A549 (cell line): ENCODE results near the gene STX18. TPM values are rescaled to one million over a fixed set of nuclear protein-coding genes. Genes with fewer than 3 reads are reported as not detected.
"Not testable (repeated sequence)": the region's sequence is repeated elsewhere in the genome, so short reads cannot be mapped to it uniquely, and the experiment has no call there.

ENCODE experiments used
- ATAC-seq, 2 experiments: fragments of 200-7000 bp in 1 of 2; fragments of >200 bp in 1 of 2; cut with Nextera tagmentation in 1 of 2; cut with Tn5 transposase in 1 of 2; 3 replicates each; pipeline versions ENCODE4 v1.8.0 to v1.9.1; 2018 to 2020; ENCODE audit warnings: mild to moderate bottlenecking in 1 of 2, moderate library complexity in 1 of 2
- CTCF ChIA-PET: fragments of 300-600 bp; sonication (Branson Sonifier 250); formaldehyde crosslinking; extraction: SDS; loops from one replicate; lab custom pipeline; 2021; ENCODE audit warnings: antibody characterized with exemption, inconsistent platforms; lab: Yijun Ruan, JAX
- POLR2A ChIA-PET: fragments of 350-600 bp; formaldehyde crosslinking; extraction: SDS; loops from one replicate; lab custom pipeline; 2021; ENCODE audit warnings: antibody characterized with exemption, inconsistent platforms; lab: Yijun Ruan, JAX
- DNase-seq, 2 experiments: peaks; one replicate each; pipeline versions ENCODE4 v3.0.0 to v3.0.0-alpha.2; 2011 to 2016; ENCODE audit warnings: low read depth in 1 of 2, low spot score in 1 of 2
- FAIRE-seq: peaks from 2 replicates; lab custom pipeline; 2011; peaks lifted over from hg19 to GRCh38; lab: Jason Lieb, UNC
- H3K27ac ChIP-seq, 2 experiments: fragments of >200 bp; sonication (Bioruptor Twin); formaldehyde crosslinking; 3 replicates each; pipeline ENCODE4 v1.5.1; 2016 to 2017
- H3K4me1 ChIP-seq: fragments of >200 bp; sonication (Bioruptor Twin); formaldehyde crosslinking; 3 replicates; pipeline ENCODE4 v1.6.1; 2016
- H3K4me2 ChIP-seq: fragments of >200 bp; sonication (Bioruptor Twin); formaldehyde crosslinking; 3 replicates; pipeline ENCODE4 v1.6.1; 2016
- H3K4me3 ChIP-seq: fragments of >200 bp; sonication (Bioruptor Twin); formaldehyde crosslinking; 3 replicates; pipeline ENCODE4 v1.5.1; 2016
- H3K9me3 ChIP-seq: fragments of >200 bp; sonication (Bioruptor Twin); formaldehyde crosslinking; 3 replicates; pipeline ENCODE4 v1.6.1; 2016
- ATOH8 ChIP-seq: fragments of 250-450 bp; sonication (Bioruptor Pico); IDR thresholded peaks from 2 replicates; pipeline ENCODE4 v1.5.0; 2020; ENCODE audit warnings: low read depth, mild to moderate bottlenecking, moderate library complexity
- BHLHE40 ChIP-seq: IDR thresholded peaks from 2 replicates; pipeline ENCODE4 v1.6.1; 2012; ENCODE audit warnings: low read depth, low read length, inconsistent platforms
- CBX8 ChIP-seq: fragments of 200-600 bp; sonication (generic); IDR thresholded peaks from 2 replicates; pipeline ENCODE4 v1.6.1; 2016
- CHD4 ChIP-seq: fragments of 200-600 bp; sonication (generic); IDR thresholded peaks from 2 replicates; pipeline ENCODE4 v1.6.1; 2016; ENCODE audit warnings: antibody characterized with exemption, mild to moderate bottlenecking, borderline replicate concordance
- ELK1 ChIP-seq: fragments of 150-350 bp; IDR thresholded peaks from 2 replicates; pipeline ENCODE4 v1.6.1; 2014; ENCODE audit warnings: low read depth, mild to moderate bottlenecking, low read length
- GATA3 ChIP-seq: IDR thresholded peaks from 2 replicates; pipeline ENCODE4 v1.6.1; 2012; ENCODE audit warnings: borderline replicate concordance
- HES2 ChIP-seq: fragments of >200 bp; sonication (Bioruptor Twin); formaldehyde crosslinking; IDR thresholded peaks from 2 replicates; pipeline ENCODE4 v1.6.1; 2016
- HEYL ChIP-seq: fragments of 250-450 bp; sonication (Bioruptor Pico); IDR thresholded peaks from 2 replicates; pipeline ENCODE4 v1.8.0; 2021; ENCODE audit warnings: mild to moderate bottlenecking, moderate library complexity
- HOXB13 ChIP-seq: fragments of 250-450 bp; sonication (Bioruptor Pico); IDR thresholded peaks from 2 replicates; pipeline ENCODE4 v1.5.0; 2020; ENCODE audit warnings: low read depth, mild to moderate bottlenecking, moderate library complexity
- HOXB5 ChIP-seq: fragments of 250-450 bp; sonication (Bioruptor Pico); IDR thresholded peaks from 2 replicates; pipeline ENCODE4 v1.5.0; 2020; ENCODE audit warnings: mild to moderate bottlenecking, moderate library complexity
- KDM5A ChIP-seq: fragments of 200-600 bp; sonication (generic); IDR thresholded peaks from 2 replicates; pipeline ENCODE4 v1.6.1; 2016; ENCODE audit warnings: antibody characterized with exemption, mild to moderate bottlenecking
- MAX ChIP-seq: IDR thresholded peaks from 2 replicates; pipeline ENCODE4 v1.6.1; 2012
- NFE2L2 ChIP-seq: fragments of 150-350 bp; conservative IDR thresholded peaks from 2 replicates; pipeline ENCODE4 v1.6.1; 2014; ENCODE audit warnings: low read length
- NR3C1 ChIP-seq: fragments of >200 bp; sonication (Bioruptor Twin); formaldehyde crosslinking; IDR thresholded peaks from 3 replicates; pipeline ENCODE4 v1.6.1; 2017
- PBX3 ChIP-seq: IDR thresholded peaks from 2 replicates; pipeline ENCODE4 v1.6.1; 2012
- ZNF302 ChIP-seq: fragments of 250-450 bp; sonication (Bioruptor Pico); IDR thresholded peaks from 2 replicates; pipeline ENCODE4 v1.9.0; 2021; ENCODE audit warnings: inconsistent platforms, mild to moderate bottlenecking, moderate library complexity
- WGBS: methylation state at CpG from one replicate; pipeline ENCODE4 v1.1.6; 2017; ENCODE audit errors: missing lambda C conversion rate; 5-methylcytosine and 5-hydroxymethylcytosine counted together
- polyA plus RNA-seq, 4 experiments: library from polyadenylated mRNA; depleted of rRNA in 3 of 4; stranded (reverse); fragments of >200 nt; fragmentation: RNase III in 1 of 4; extraction: RNeasy Plus Mini Kit Qiagen cat#74134 plus additional on column Dnase treatment in 1 of 4; gene quantifications; 2 replicates in 3 of 4; 3 replicates in 1 of 4; pipeline ENCODE4 v1.2.3, GENCODE V29; 2011 to 2017

STX18 gene
- polyA plus RNA-seq, 2 of the 4 experiments (the other 2 are of a cell fraction), result 13.4 to 19.6 TPM

GRCh38 chr4:4518747-4519146 lies 23.1 kb downstream of the STX18 start (continued):
- TF ChIP-seq BHLHE40, result no peak
- TF ChIP-seq HOXB13, result no peak

- ATAC-seq (no peak), DNase-seq (no peak), FAIRE-seq (no peak)
- TF ChIP-seq CBX8, result no peak
- H3K27ac ChIP-seq, result no peak overlapping the region
- H3K9me3 ChIP-seq, result no peaks in the 10 kb centered on the region
- H3K4me1 ChIP-seq, result peaks cover 4% of the 10 kb centered on the region; the same call in 1 of the 3 replicates
- ChIA-PET CTCF (no interaction called here), POLR2A (no interaction called here)
- H3K4me2 ChIP-seq, result no peak overlapping the region
- H3K4me3 ChIP-seq, result no peak overlapping the region
These were observed 27.1 kb downstream of the STX18 start for GRCh38 chr4:4514786-4515185.

- ATAC-seq (no peak), DNase-seq (no peak), FAIRE-seq (no peak)
- no peaks in the 10 kb centered on the region for H3K9me3 ChIP-seq
- no peaks in the 10 kb centered on the region for H3K4me1 ChIP-seq
- POLR2A ChIA-PET, result no interaction called here
- WGBS, result 62% methylated on average over 1 of the region's 1 CpG
- no peak overlapping the region for H3K4me2 ChIP-seq
- H3K4me3 ChIP-seq, result no peak overlapping the region
- CTCF ChIA-PET, result interaction anchor here (1.1 to 1.4 kb wide), 6 partner anchors 10 to 1486 kb away, joined by 3 read pairs; no protein-coding TSS in a partner anchor
- H3K27ac ChIP-seq, result no peak overlapping the region
- TF ChIP-seq CHD4 (no peak), HEYL (CRISPR knock-in tag) (no peak), KDM5A (no peak), MAX (no peak), ZNF302 (no peak), PBX3 (no peak), NFE2L2 (no peak), HES2 (no peak)
These were observed 29.6 kb downstream of the STX18 start for GRCh38 chr4:4512282-4512681.

- POLR2A ChIA-PET, ATAC-seq: not testable (repeated sequence)
These were observed 31.2 kb downstream of the STX18 start for GRCh38 chr4:4510641-4511040.

GRCh38 chr4:4509521-4509920 lies 32.3 kb downstream of the STX18 start:
- WGBS, result 83% methylated on average over 2 of the region's 2 CpGs
- DNase-seq, result no peak

More at GRCh38 chr4:4510641-4511040, 31.2 kb downstream of the STX18 start:
- H3K27ac ChIP-seq, FAIRE-seq, H3K9me3 ChIP-seq, H3K4me1 ChIP-seq, H3K4me3 ChIP-seq, CTCF ChIA-PET, DNase-seq, H3K4me2 ChIP-seq: not testable (repeated sequence)
- 87% methylated on average over 3 of the region's 3 CpGs for WGBS

More at GRCh38 chr4:4509521-4509920, 32.3 kb downstream of the STX18 start:
- no peak overlapping the region for H3K4me3 ChIP-seq
- no peaks in the 10 kb centered on the region for H3K4me1 ChIP-seq
- no peak overlapping the region for H3K27ac ChIP-seq
- no peaks in the 10 kb centered on the region for H3K9me3 ChIP-seq
- ChIA-PET POLR2A (no interaction called here), CTCF (no interaction called here)
- no peak overlapping the region for H3K4me2 ChIP-seq
- no peak for FAIRE-seq
- TF ChIP-seq ELK1 (no peak), HOXB5 (CRISPR knock-in tag) (no peak), ATOH8 (CRISPR knock-in tag) (no peak), GATA3 (no peak), NR3C1 (no peak)
- no peak for ATAC-seq
